Loucy (cell line): ENCODE data around the gene KIAA1614.

Source experiments
- H2AFZ ChIP-seq: fragments of 200-600 bp; sonication (generic); 2 replicates; pipeline ENCODE4 v1.6.0; 2016; ENCODE audit warnings: antibody characterized with exemption, mild to moderate bottlenecking, low read length, moderate library complexity
- H3F3A ChIP-seq: fragments of 200-600 bp; 2 replicates; pipeline ENCODE4 v1.6.0; 2016; ENCODE audit warnings: antibody characterized with exemption, low read depth, mild to moderate bottlenecking
- H3K27me3 ChIP-seq: fragments of 200-600 bp; sonication (generic); 2 replicates; pipeline ENCODE4 v1.6.1; 2014; ENCODE audit warnings: low read length, mild to moderate bottlenecking; ENCODE audit not compliant: insufficient read depth, poor library complexity, severe bottlenecking
- H3K36me3 ChIP-seq: fragments of 200-600 bp; sonication (generic); 2 replicates; pipeline ENCODE4 v1.6.1; 2016; ENCODE audit warnings: low read length; ENCODE audit not compliant: insufficient read depth
- H3K4me1 ChIP-seq: fragments of 200-600 bp; sonication (generic); 2 replicates; pipeline ENCODE4 v1.5.1; 2014; ENCODE audit warnings: low read length, mild to moderate bottlenecking; ENCODE audit not compliant: insufficient read depth, poor library complexity, severe bottlenecking
- H3K4me2 ChIP-seq: fragments of 200-600 bp; sonication (generic); 2 replicates; pipeline ENCODE4 v1.6.0; 2014; ENCODE audit warnings: antibody characterized with exemption, low read length, low read depth, mild to moderate bottlenecking; ENCODE audit not compliant: poor library complexity, severe bottlenecking
- H3K4me3 ChIP-seq: fragments of 200-600 bp; sonication (generic); 2 replicates; pipeline ENCODE4 v1.5.1; 2014; ENCODE audit warnings: low read length, mild to moderate bottlenecking, mixed read lengths; ENCODE audit not compliant: poor library complexity, severe bottlenecking
- H3K79me2 ChIP-seq: fragments of 200-600 bp; sonication (generic); 2 replicates; pipeline ENCODE4 v1.6.1; 2014; ENCODE audit warnings: low read length; ENCODE audit not compliant: insufficient read depth
- H3K9ac ChIP-seq: fragments of 200-600 bp; sonication (generic); 2 replicates; pipeline ENCODE4 v1.6.0; 2014; ENCODE audit warnings: mild to moderate bottlenecking, low read depth, low read length, moderate library complexity; ENCODE audit not compliant: poor library complexity, severe bottlenecking
- H3K9me2 ChIP-seq: fragments of 200-600 bp; sonication (generic); replicated peaks from 2 replicates; pipeline ENCODE4 v1.6.1; 2016; ENCODE audit warnings: low read depth, low read length, mixed read lengths
- H3K9me3 ChIP-seq: fragments of 200-600 bp; sonication (generic); 2 replicates; pipeline ENCODE4 v1.6.1; 2014; ENCODE audit warnings: mild to moderate bottlenecking, antibody characterized with exemption, low read length, low read depth; ENCODE audit not compliant: insufficient read depth
- H4K20me1 ChIP-seq: fragments of 200-600 bp; sonication (generic); 2 replicates; pipeline ENCODE4 v1.6.0; 2014; ENCODE audit warnings: antibody characterized with exemption, low read length, mild to moderate bottlenecking; ENCODE audit not compliant: insufficient read depth, poor library complexity, severe bottlenecking
- EZH2phosphoT487 ChIP-seq: fragments of 200-600 bp; IDR thresholded peaks from 2 replicates; pipeline ENCODE4 v1.6.1; 2018; ENCODE audit warnings: antibody characterized with exemption, mild to moderate bottlenecking, moderate library complexity, borderline replicate concordance
- TF ChIP-seq, protein P1 (sequence below): fragments of 200-600 bp; sonication (generic); conservative IDR thresholded peaks from 2 replicates; pipeline ENCODE4 v1.5.1; 2014; ENCODE audit warnings: mild to moderate bottlenecking, antibody characterized with exemption, low read length

The KIAA1614 gene

DNA sequence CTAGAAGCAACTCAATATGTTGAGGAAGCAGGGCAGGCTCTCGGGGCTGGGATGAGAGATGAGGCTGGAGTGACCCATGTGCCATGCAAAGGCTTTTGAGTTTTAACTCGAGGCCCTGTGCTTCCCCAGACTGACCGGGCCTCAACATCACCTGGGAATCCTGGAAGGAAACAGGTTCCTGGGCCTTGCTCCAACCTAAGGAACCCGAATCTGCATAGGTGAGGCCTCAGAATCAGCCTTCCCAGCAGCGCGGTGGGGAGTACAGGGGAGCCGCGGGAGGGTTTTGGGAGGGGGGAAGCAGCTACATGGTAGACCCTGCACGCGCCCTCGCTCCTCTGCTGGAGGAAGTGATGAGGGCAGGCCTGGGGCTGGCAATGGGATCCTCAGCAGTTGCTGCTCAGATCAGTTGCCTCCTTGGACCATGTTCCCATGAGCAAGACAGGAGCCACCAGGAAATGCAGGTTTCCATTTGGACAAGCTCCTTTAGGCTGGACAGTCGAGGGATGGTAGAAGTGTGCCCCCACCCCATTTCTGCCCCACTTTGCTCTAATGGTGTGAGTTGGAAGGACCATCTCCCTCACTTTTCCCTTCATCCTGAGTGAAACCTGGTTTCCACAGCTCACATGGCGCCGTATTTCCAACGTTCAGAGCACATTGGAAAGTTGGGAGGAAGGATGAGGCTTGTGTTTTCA, 4.5 kb upstream of the KIAA1614 start:
- Histone ChIP-seq H3K9ac (no peak overlapping the region), H3K4me3 (no peak overlapping the region), H3K9me2 (no peaks in the 10 kb centered on the region), H3K79me2 (no peaks in the 10 kb centered on the region), H3F3A (no peaks in the 10 kb centered on the region), H3K4me2 (no peak overlapping the region), H3K9me3 (no peaks in the 10 kb centered on the region), H3K36me3 (no peaks in the 10 kb centered on the region), H3K27me3 (no peaks in the 10 kb centered on the region), H4K20me1 (no peaks in the 10 kb centered on the region), H2AFZ (no peak overlapping the region), H3K4me1 (no peaks in the 10 kb centered on the region)
- no peak for TF ChIP-seq EZH2phosphoT487
- TF ChIP-seq, protein P1, sequence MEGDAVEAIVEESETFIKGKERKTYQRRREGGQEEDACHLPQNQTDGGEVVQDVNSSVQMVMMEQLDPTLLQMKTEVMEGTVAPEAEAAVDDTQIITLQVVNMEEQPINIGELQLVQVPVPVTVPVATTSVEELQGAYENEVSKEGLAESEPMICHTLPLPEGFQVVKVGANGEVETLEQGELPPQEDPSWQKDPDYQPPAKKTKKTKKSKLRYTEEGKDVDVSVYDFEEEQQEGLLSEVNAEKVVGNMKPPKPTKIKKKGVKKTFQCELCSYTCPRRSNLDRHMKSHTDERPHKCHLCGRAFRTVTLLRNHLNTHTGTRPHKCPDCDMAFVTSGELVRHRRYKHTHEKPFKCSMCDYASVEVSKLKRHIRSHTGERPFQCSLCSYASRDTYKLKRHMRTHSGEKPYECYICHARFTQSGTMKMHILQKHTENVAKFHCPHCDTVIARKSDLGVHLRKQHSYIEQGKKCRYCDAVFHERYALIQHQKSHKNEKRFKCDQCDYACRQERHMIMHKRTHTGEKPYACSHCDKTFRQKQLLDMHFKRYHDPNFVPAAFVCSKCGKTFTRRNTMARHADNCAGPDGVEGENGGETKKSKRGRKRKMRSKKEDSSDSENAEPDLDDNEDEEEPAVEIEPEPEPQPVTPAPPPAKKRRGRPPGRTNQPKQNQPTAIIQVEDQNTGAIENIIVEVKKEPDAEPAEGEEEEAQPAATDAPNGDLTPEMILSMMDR = no peak

DNA sequence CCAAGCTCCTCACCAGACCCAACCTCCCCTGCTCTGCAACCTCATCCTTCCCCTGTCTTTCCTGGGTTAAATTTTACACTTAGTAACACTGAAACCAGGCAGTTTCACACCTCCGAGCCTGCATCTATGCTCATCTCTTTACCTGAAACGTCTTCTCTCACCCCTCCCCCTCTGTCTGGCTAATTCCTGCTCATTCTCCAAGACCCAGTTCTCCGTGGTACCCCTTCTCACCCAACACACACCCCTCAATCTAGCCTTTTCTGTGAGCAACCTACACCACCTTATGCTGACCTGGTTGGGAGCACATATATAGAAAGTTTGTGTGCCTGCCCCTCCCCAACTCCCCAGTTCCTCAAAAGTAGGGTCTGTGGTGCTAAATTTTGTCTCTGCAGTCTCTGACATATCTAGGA, 3.7 kb upstream of the KIAA1614 start:
- TF ChIP-seq, protein P1 = no peak
- TF ChIP-seq EZH2phosphoT487 = no peak
- H3K9me3 ChIP-seq = no peaks in the 10 kb centered on the region
- H3K27me3 ChIP-seq = no peaks in the 10 kb centered on the region
- no peaks in the 10 kb centered on the region for H3F3A ChIP-seq
- no peak overlapping the region for H2AFZ ChIP-seq
- no peaks in the 10 kb centered on the region for H3K79me2 ChIP-seq
- no peak overlapping the region for H3K9ac ChIP-seq
- H3K4me3 ChIP-seq = no peak overlapping the region
- no peaks in the 10 kb centered on the region for H3K4me1 ChIP-seq
- no peaks in the 10 kb centered on the region for H3K36me3 ChIP-seq
- no peaks in the 10 kb centered on the region for H4K20me1 ChIP-seq
- no peak overlapping the region for H3K4me2 ChIP-seq
- H3K9me2 ChIP-seq = no peaks in the 10 kb centered on the region

GRCh38 chr1:180909462-180909976, 3.2 kb upstream of the KIAA1614 start:
- no peaks in the 10 kb centered on the region for H3K9me3 ChIP-seq
- H4K20me1 ChIP-seq = no peaks in the 10 kb centered on the region
- H2AFZ ChIP-seq = no peak overlapping the region
- no peaks in the 10 kb centered on the region for H3K4me1 ChIP-seq
- no peaks in the 10 kb centered on the region for H3K79me2 ChIP-seq
- H3K36me3 ChIP-seq = no peaks in the 10 kb centered on the region
- no peaks in the 10 kb centered on the region for H3K27me3 ChIP-seq
- H3K9ac ChIP-seq = no peak overlapping the region
- H3K4me2 ChIP-seq = no peak overlapping the region
- TF ChIP-seq, protein P1 = no peak
- no peak for TF ChIP-seq EZH2phosphoT487
- H3K9me2 ChIP-seq = no peaks in the 10 kb centered on the region
- H3K4me3 ChIP-seq = no peak overlapping the region
- no peaks in the 10 kb centered on the region for H3F3A ChIP-seq
